SH-SY5Y (cell line): ENCODE measurements around the gene IL6ST.

Source experiments
- GATA2 ChIP-seq: IDR thresholded peaks from 2 replicates; pipeline ENCODE4 v1.6.1; 2011; ENCODE audit warnings: mild to moderate bottlenecking, low read depth, low read length
- GATA3 ChIP-seq: IDR thresholded peaks from 2 replicates; pipeline ENCODE4 v1.6.1; 2011; ENCODE audit warnings: low read depth, mild to moderate bottlenecking, low read length, moderate library complexity

DNA sequence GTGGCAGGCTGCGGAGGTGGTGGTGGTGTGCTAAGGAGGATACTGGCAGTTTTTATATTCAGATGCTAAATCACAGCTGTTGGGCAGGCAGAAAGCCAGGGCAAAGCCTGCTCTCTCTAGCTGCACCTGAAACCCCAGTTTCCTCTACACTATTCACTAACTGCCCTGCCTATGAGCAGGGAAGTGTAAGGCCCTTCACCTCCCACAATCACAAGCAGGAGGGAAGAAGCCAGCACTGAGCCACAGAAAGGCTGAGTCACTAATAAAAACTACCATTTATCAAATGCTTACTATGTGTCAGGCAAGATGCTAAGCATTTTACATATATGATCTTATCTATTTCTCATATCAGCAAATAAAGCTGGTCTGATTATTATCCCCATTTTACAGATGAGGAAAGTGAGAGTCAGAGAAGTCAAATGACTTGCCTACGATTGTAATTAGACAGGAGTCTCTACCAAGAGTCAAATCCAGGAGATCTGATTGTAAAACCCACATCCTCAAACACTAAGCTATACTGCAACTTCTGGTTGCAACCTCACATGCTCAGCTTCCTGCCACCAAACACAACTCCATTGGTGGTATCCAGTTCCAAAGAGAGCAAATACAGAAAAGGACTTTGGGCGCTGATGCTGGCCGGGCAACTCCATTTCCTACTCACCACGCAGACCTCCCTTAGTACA lies 17.7 kb upstream of the IL6ST start:
- no peak for TF ChIP-seq GATA2
- TF ChIP-seq GATA3, result no peak
